GM19043 (cell line): Measurements from ENCODE around the gene GUCA2B.

Experiments
- ATAC-seq: cut with Tn5 transposase; IDR thresholded peaks from one replicate; pipeline ENCODE4 v1.9.1; 2021; ENCODE audit warnings: low read depth; ENCODE audit not compliant: unreplicated experiment

Gene GUCA2B

GRCh38 chr1:42183957-42184268 is 30.7 kb downstream of the GUCA2B start:
- no peak for ATAC-seq

DNA sequence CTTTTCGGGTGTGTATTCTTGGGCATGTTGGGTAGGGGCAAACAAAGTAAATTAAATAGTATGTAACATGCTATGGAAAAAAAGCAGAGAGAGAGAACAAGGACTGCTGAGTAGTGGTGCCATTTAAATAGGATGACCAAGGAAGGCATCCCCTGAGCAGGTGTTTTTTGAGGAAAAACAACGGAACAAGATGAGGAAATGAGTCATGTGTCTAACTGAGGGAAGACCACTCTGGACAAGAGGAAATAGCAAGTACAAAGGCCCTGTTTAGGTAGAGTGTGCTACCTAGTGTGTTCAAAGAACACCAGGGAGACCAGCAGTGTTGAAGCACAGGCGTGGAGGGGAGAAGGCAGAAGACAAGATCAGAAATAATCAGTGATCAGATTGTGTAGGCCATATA is 31.4 kb downstream of the GUCA2B start:
- no peak for ATAC-seq

- ATAC-seq: no peak
These were observed 32.9 kb downstream of the GUCA2B start for GRCh38 chr1:42186152-42186551.

- no peak for ATAC-seq
These were observed 37.0 kb downstream of the GUCA2B start for GRCh38 chr1:42189931-42190853.

DNA sequence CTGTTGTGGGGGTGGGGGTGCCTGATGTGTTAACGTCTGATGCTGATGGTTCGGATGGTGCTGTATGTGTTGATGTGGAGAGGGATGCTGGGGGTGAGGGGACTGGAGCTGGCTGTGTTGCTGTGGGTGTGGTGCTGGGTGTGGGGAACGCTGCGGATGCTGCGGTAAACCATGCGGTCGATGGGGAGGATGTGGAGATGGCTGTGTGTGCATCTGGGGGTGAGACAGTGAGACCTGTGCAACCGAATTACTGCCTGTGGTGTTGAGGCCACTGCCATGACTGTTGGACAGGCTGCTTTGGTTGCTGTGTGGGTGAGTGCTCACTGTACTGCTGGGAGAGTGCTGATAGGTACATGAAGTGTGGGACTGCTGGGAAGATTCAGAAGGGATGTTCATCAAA is 38.1 kb downstream of the GUCA2B start:
- no peak for ATAC-seq

GRCh38 chr1:42192106-42192505 is 38.9 kb downstream of the GUCA2B start:
- no peak for ATAC-seq

DNA sequence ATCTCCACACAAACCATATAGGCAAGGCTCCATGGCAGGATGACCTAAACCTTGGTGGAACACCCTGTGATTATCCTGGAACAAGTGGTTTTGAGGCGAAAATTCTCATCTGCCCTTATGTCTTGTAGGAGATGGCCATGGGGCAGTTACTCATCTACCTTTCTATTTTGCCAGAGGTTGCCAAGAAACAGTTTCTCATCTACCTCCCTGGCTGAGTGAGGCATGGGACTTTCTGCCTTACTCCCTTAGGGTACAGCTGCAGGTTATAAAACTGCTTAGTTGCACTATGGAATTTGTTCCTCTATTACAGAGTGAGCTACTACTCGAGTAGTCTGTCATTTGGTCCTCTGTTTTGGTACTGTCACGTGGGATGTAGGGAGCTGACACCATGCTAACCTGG is 42.6 kb downstream of the GUCA2B start:
- ATAC-seq: no peak

GRCh38 chr1:42198251-42198650 is 45.0 kb downstream of the GUCA2B start:
- no peak for ATAC-seq

- no peak for ATAC-seq
These were observed 48.8 kb downstream of the GUCA2B start for GRCh38 chr1:42201986-42202385.
